Fibroblast of lung (primary cell): Measurements from ENCODE around the gene GRID1. TPM values are rescaled to one million over a fixed set of nuclear protein-coding genes. Genes with fewer than 3 reads are reported as not detected.

ENCODE experiments used
- DNase-seq, 2 donors: peaks; one replicate each; pipeline versions ENCODE4 v3.0.0 to v3.0.0-alpha.2; 2010; ENCODE audit warnings: low read depth in 2 of 2
- H2AFZ ChIP-seq: 2 replicates; pipeline ENCODE4 v1.5.1; 2012; ENCODE audit warnings: low read length, control low read depth, inconsistent platforms
- H3K27ac ChIP-seq: 2 replicates; pipeline ENCODE4 v1.5.1; 2011; ENCODE audit warnings: low read length, control low read depth; ENCODE audit not compliant: insufficient read depth
- H3K27me3 ChIP-seq: 2 replicates; pipeline ENCODE4 v1.5.1; 2011; ENCODE audit warnings: mild to moderate bottlenecking, low read length; ENCODE audit not compliant: control insufficient read depth, insufficient read depth
- H3K36me3 ChIP-seq: 2 replicates; pipeline ENCODE4 v1.5.1; 2011; ENCODE audit warnings: low read length; ENCODE audit not compliant: control insufficient read depth, insufficient read depth
- H3K4me1 ChIP-seq: 2 replicates; pipeline ENCODE4 v1.5.1; 2011; ENCODE audit warnings: low read length; ENCODE audit not compliant: control insufficient read depth, insufficient read depth; ENCODE audit errors: extremely low read depth
- H3K4me2 ChIP-seq: 2 replicates; pipeline ENCODE4 v1.5.1; 2011; ENCODE audit warnings: low read length, control low read depth; ENCODE audit not compliant: insufficient read depth; ENCODE audit errors: extremely low read depth
- H3K4me3 ChIP-seq, 4 experiments: fragments of 200-600 bp in 1 of 4; sonication (generic) in 1 of 4; replicated peaks in 1 of 4; 2 replicates each; pipeline ENCODE4 v1.5.1; 2011 to 2016; ENCODE audit warnings: low read length in 4 of 4, low read depth in 3 of 4, mild to moderate bottlenecking in 3 of 4, control low read depth in 2 of 4, inconsistent platforms in 1 of 4, mixed read lengths in 1 of 4; ENCODE audit not compliant: insufficient read depth in 1 of 4; ENCODE audit errors: control extremely low read depth in 1 of 4
- H3K79me2 ChIP-seq: 2 replicates; pipeline ENCODE4 v1.5.1; 2012; ENCODE audit warnings: mild to moderate bottlenecking, low read length, inconsistent platforms; ENCODE audit not compliant: control insufficient read depth, insufficient read depth
- H3K9ac ChIP-seq: 2 replicates; pipeline ENCODE4 v1.5.1; 2011; ENCODE audit warnings: mild to moderate bottlenecking, low read length, control low read depth; ENCODE audit not compliant: insufficient read depth
- H3K9me3 ChIP-seq: 2 replicates; pipeline ENCODE4 v1.5.1; 2012; ENCODE audit warnings: low read depth, low read length; ENCODE audit not compliant: control insufficient read depth, insufficient read depth
- H4K20me1 ChIP-seq: 2 replicates; pipeline ENCODE4 v1.5.1; 2011; ENCODE audit warnings: low read length; ENCODE audit not compliant: control insufficient read depth, insufficient read depth; ENCODE audit errors: extremely low read depth
- CTCF ChIP-seq, 2 donors: IDR thresholded peaks in 1 of 2; conservative IDR thresholded peaks in 1 of 2; 1 replicate in 1 of 2; 2 replicates in 1 of 2; pipeline ENCODE4 v1.5.1; 2011 to 2012; ENCODE audit warnings: low read length in 2 of 2, control low read depth in 1 of 2, inconsistent platforms in 1 of 2, low read depth in 1 of 2, mild to moderate bottlenecking in 1 of 2
- EZH2 ChIP-seq: IDR thresholded peaks from 2 replicates; pipeline ENCODE4 v1.5.1; 2012; ENCODE audit warnings: low read length, control low read depth, mild to moderate bottlenecking; ENCODE audit errors: missing control alignments
- polyA plus RNA-seq, 2 donors: library from polyadenylated mRNA; depleted of rRNA in 1 of 2; stranded (reverse) in 1 of 2; unstranded in 1 of 2; fragments of >200 nt; gene quantifications; 2 replicates each; pipeline ENCODE4 v1.2.1, GENCODE V29; 2011 to 2012; ENCODE audit warnings: missing spikeins in 1 of 2
- total RNA-seq: library from RNA; depleted of rRNA; stranded (reverse); fragments of >200 nt; gene quantifications from 2 replicates; pipeline ENCODE4 v1.2.1, GENCODE V29; 2014

The GRID1 gene
- total and polyA plus RNA-seq, 2 donors (not counting 1 experiment from before 2014, with no cell fraction given), result 0.03 to 0.33 TPM

GRCh38 chr10:85767891-85768290 is 598.7 kb downstream of the GRID1 start:
- DNase-seq, result no peak

GRCh38 chr10:85764108-85764507 is 602.5 kb downstream of the GRID1 start:
- Histone ChIP-seq H3K27ac (no peak overlapping the region), H3K9ac (no peak overlapping the region)
- TF ChIP-seq EZH2 (no peak), CTCF (conservative IDR thresholded peaks at IDR 0.05 in 1 of 2, IDR thresholded peaks at IDR 0.05 in 1 of 2; ENCODE audit: low read depth in 1 of 2, low read length in 2 of 2) (no peak)

More at GRCh38 chr10:85767891-85768290, 598.7 kb downstream of the GRID1 start:
- Histone ChIP-seq H3K4me3 (no peak overlapping the region), H3K4me2 (no peak overlapping the region), H3K9ac (no peak overlapping the region), H3K27ac (no peak overlapping the region), H3K36me3 (no peaks in the 10 kb centered on the region), H3K27me3 (no peaks in the 10 kb centered on the region), H3K4me1 (no peaks in the 10 kb centered on the region), H4K20me1 (no peaks in the 10 kb centered on the region), H3K79me2 (no peaks in the 10 kb centered on the region), H2AFZ (no peak overlapping the region), H3K9me3 (no peaks in the 10 kb centered on the region)
- TF ChIP-seq EZH2, result no peak
- TF ChIP-seq CTCF (conservative IDR thresholded peaks at IDR 0.05 in 1 of 2, IDR thresholded peaks at IDR 0.05 in 1 of 2; ENCODE audit: low read depth in 1 of 2, low read length in 2 of 2), result no peak

GRCh38 chr10:85761906-85762445 is 604.6 kb downstream of the GRID1 start:
- H3K27ac ChIP-seq, result no peak overlapping the region
- H2AFZ ChIP-seq, result no peak overlapping the region
- H3K79me2 ChIP-seq, result no peaks in the 10 kb centered on the region
- H3K4me1 ChIP-seq, result no peaks in the 10 kb centered on the region
- no peaks in the 10 kb centered on the region for H3K27me3 ChIP-seq
- H3K9me3 ChIP-seq, result no peaks in the 10 kb centered on the region
- no peak overlapping the region for H3K4me3 ChIP-seq
- H3K4me2 ChIP-seq, result no peak overlapping the region
- no peak for DNase-seq
- TF ChIP-seq EZH2, result no peak
- no peak for TF ChIP-seq CTCF (conservative IDR thresholded peaks at IDR 0.05 in 1 of 2, IDR thresholded peaks at IDR 0.05 in 1 of 2; ENCODE audit: low read depth in 1 of 2, low read length in 2 of 2)
- no peaks in the 10 kb centered on the region for H4K20me1 ChIP-seq
- no peak overlapping the region for H3K9ac ChIP-seq
- no peaks in the 10 kb centered on the region for H3K36me3 ChIP-seq

More at GRCh38 chr10:85764108-85764507, 602.5 kb downstream of the GRID1 start:
- Histone ChIP-seq H3K79me2 (no peaks in the 10 kb centered on the region), H3K36me3 (no peaks in the 10 kb centered on the region), H2AFZ (no peak overlapping the region), H3K27me3 (no peaks in the 10 kb centered on the region), H3K4me2 (no peak overlapping the region), H3K9me3 (no peaks in the 10 kb centered on the region), H4K20me1 (no peaks in the 10 kb centered on the region), H3K4me1 (no peaks in the 10 kb centered on the region), H3K4me3 (no peak overlapping the region)
- no peak for DNase-seq
